Measurements from ENCODE around the gene NKAIN4. TPM values are rescaled to one million over a fixed set of nuclear protein-coding genes. Genes with fewer than 3 reads are reported as not detected.

The NKAIN4 gene
- total and polyA plus RNA-seq, 2 donors (not counting 1 experiment from before 2014, with no cell fraction given), result not detected

DNA sequence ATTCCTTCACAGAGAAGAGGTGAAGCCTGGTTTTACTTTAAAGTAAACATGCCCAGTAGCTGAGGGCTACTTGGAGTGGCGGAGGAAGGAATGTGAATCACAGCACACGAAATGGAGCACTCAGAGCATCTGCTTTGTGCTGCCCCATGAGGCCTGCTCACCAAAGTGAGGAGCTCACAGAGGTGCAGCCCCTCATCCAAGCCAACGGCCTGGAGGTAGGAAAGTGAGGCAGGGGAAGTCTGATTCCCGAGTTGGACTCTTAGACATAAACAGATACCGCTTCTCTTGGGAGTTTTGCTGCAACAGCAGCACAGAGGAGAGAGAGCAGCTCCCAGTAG lies 41.9 kb downstream of the NKAIN4 start:
- Histone ChIP-seq H3K4me1 (ENCODE audit: control insufficient read depth in 2 of 2, insufficient read depth in 2 of 2, low read length in 2 of 2) (peaks cover 16 to 30% of the 10 kb centered on the region in 2 donors), H3K9ac (ENCODE audit: low read length) (no peak overlapping the region), H3K79me2 (ENCODE audit: control insufficient read depth, insufficient read depth, low read length) (peaks cover 87% of the 10 kb centered on the region), H3K4me2 (replicated peaks; ENCODE audit: low read depth, low read length, poor library complexity, severe bottlenecking) (no peak overlapping the region), H3K9me3 (ENCODE audit: control extremely low read depth in 1 of 3, control insufficient read depth in 2 of 3, insufficient read depth in 1 of 3, low read length in 2 of 3) (no peaks in the 10 kb centered on the region), H3K27ac (ENCODE audit: low read length in 2 of 2) (no peak overlapping the region), H4K20me1 (ENCODE audit: control insufficient read depth, insufficient read depth, low read length, poor library complexity, severe bottlenecking) (peaks cover 71% of the 10 kb centered on the region), H3K36me3 (replicated peaks in 1 of 2; ENCODE audit: control extremely low read depth in 1 of 2, control insufficient read depth in 1 of 2, extremely low read depth in 1 of 2, insufficient read depth in 2 of 2, low read length in 1 of 2) (peaks cover 0 to 48% of the 10 kb centered on the region in 2 experiments), H2AFZ (ENCODE audit: insufficient read depth, low read depth, low read length, poor library complexity, severe bottlenecking) (no peak overlapping the region), H3K27me3 (replicated peaks in 1 of 4; ENCODE audit: control extremely low read depth in 1 of 4, control insufficient read depth in 3 of 4, insufficient read depth in 4 of 4, low read length in 3 of 4) (no peaks in the 10 kb centered on the region), H3K4me3 (ENCODE audit: control extremely low read depth in 1 of 5, extremely low read depth in 1 of 5, insufficient read depth in 1 of 5, low read depth in 2 of 5, low read length in 4 of 5) (no peak overlapping the region)
- ChIA-PET POLR2A (no interaction called here), CTCF (interaction anchor here (4.7 kb wide), 1 partner anchor 11 kb away, joined by 27 read pairs; no protein-coding TSS in a partner anchor)
- no peak for ATAC-seq (ENCODE audit: low read depth)
- TF ChIP-seq, protein P1, sequence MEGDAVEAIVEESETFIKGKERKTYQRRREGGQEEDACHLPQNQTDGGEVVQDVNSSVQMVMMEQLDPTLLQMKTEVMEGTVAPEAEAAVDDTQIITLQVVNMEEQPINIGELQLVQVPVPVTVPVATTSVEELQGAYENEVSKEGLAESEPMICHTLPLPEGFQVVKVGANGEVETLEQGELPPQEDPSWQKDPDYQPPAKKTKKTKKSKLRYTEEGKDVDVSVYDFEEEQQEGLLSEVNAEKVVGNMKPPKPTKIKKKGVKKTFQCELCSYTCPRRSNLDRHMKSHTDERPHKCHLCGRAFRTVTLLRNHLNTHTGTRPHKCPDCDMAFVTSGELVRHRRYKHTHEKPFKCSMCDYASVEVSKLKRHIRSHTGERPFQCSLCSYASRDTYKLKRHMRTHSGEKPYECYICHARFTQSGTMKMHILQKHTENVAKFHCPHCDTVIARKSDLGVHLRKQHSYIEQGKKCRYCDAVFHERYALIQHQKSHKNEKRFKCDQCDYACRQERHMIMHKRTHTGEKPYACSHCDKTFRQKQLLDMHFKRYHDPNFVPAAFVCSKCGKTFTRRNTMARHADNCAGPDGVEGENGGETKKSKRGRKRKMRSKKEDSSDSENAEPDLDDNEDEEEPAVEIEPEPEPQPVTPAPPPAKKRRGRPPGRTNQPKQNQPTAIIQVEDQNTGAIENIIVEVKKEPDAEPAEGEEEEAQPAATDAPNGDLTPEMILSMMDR (IDR thresholded peaks at IDR 0.05), result no peak
- TF ChIP-seq EZH2 (IDR thresholded peaks at IDR 0.05; ENCODE audit: borderline replicate concordance, insufficient read depth, low read depth, low read length, poor library complexity, severe bottlenecking), result no peak
- peaks cover 48% of the 10 kb centered on the region for H3K4me1 Mint-ChIP-seq
- no peaks in the 10 kb centered on the region for H3K27me3 Mint-ChIP-seq
- DNase-seq, result no peak
- no peak overlapping the region for H3K27ac Mint-ChIP-seq
- H3K9me3 Mint-ChIP-seq (ENCODE audit: insufficient read depth), result no peaks in the 10 kb centered on the region
- WGBS (ENCODE audit: insufficient coverage), result 96% methylated on average over 3 of the region's 5 CpGs
- intact Hi-C loops (cut with micrococcal nuclease), result no loop called here
- no peak overlapping the region for H3K4me3 Mint-ChIP-seq

DNA sequence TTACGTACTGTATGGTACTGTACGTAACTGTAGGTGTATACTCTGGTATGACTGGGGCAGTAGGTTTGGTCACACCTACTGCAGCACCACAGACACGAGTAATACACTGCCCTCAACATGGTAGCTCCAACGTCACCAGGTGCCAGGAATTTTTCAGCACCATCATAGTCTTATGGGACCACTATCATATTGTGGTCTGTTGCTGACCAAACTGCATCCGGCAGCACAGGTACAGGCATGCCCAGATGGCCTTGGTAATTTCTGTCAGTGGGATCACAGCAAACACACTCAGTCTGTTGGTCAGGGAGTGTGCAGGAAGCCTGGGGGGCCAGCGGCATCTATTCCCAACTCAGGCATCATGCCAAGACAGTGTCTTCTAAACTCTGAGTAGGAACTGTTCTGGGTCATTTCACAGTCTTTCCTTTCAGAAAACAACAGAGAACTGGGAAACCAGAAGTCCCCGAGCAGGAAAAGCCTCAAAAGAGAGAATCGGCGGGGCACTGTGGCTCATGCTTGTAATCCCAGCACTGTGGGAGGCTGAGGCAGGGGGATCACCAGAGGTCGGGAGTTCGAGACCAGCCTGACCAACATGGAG lies 44.2 kb downstream of the NKAIN4 start:
- ChIA-PET CTCF (no interaction called here), POLR2A (no interaction called here)
- Mint-ChIP-seq H3K27me3 (no peaks in the 10 kb centered on the region), H3K9me3 (ENCODE audit: insufficient read depth) (no peaks in the 10 kb centered on the region), H3K4me3 (no peak overlapping the region), H3K4me1 (peaks cover 37% of the 10 kb centered on the region), H3K27ac (no peak overlapping the region)
- 92% methylated on average over 6 of the region's 11 CpGs for WGBS (ENCODE audit: insufficient coverage)
- Histone ChIP-seq H3K4me2 (replicated peaks; ENCODE audit: low read depth, low read length, poor library complexity, severe bottlenecking) (no peak overlapping the region), H2AFZ (ENCODE audit: insufficient read depth, low read depth, low read length, poor library complexity, severe bottlenecking) (no peak overlapping the region), H3K79me2 (ENCODE audit: control insufficient read depth, insufficient read depth, low read length) (peaks cover 99% of the 10 kb centered on the region), H3K4me1 (ENCODE audit: control insufficient read depth in 2 of 2, insufficient read depth in 2 of 2, low read length in 2 of 2) (peaks cover 6 to 17% of the 10 kb centered on the region in 2 donors), H3K36me3 (replicated peaks in 1 of 2; ENCODE audit: control extremely low read depth in 1 of 2, control insufficient read depth in 1 of 2, extremely low read depth in 1 of 2, insufficient read depth in 2 of 2, low read length in 1 of 2) (peaks cover 0 to 63% of the 10 kb centered on the region in 2 experiments), H3K9ac (ENCODE audit: low read length) (no peak overlapping the region), H4K20me1 (ENCODE audit: control insufficient read depth, insufficient read depth, low read length, poor library complexity, severe bottlenecking) (peaks cover 88% of the 10 kb centered on the region), H3K4me3 (ENCODE audit: control extremely low read depth in 1 of 5, extremely low read depth in 1 of 5, insufficient read depth in 1 of 5, low read depth in 2 of 5, low read length in 4 of 5) (no peak overlapping the region), H3K27me3 (replicated peaks in 1 of 4; ENCODE audit: control extremely low read depth in 1 of 4, control insufficient read depth in 3 of 4, insufficient read depth in 4 of 4, low read length in 3 of 4) (no peaks in the 10 kb centered on the region), H3K27ac (ENCODE audit: low read length in 2 of 2) (no peak overlapping the region), H3K9me3 (ENCODE audit: control extremely low read depth in 1 of 3, control insufficient read depth in 2 of 3, insufficient read depth in 1 of 3, low read length in 2 of 3) (no peaks in the 10 kb centered on the region)
- DNase-seq, result no peak
- intact Hi-C loops (cut with micrococcal nuclease), result no loop called here
- ATAC-seq (ENCODE audit: low read depth), result no peak
- TF ChIP-seq, protein P1 (IDR thresholded peaks at IDR 0.05), result no peak
- TF ChIP-seq EZH2 (IDR thresholded peaks at IDR 0.05; ENCODE audit: borderline replicate concordance, insufficient read depth, low read depth, low read length, poor library complexity, severe bottlenecking), result no peak
